T follicular helper cell (primary cell): Measurements from ENCODE around the gene MTFR1L.
A peak's percentile ranks its signal among the peaks of the same experiment; 100 is the strongest.

ENCODE experiments used
- DNase-seq: peaks from one replicate; pipeline ENCODE4 v3.0.0-alpha.2; 2020; ENCODE audit warnings: low read depth

MTFR1L gene

DNA sequence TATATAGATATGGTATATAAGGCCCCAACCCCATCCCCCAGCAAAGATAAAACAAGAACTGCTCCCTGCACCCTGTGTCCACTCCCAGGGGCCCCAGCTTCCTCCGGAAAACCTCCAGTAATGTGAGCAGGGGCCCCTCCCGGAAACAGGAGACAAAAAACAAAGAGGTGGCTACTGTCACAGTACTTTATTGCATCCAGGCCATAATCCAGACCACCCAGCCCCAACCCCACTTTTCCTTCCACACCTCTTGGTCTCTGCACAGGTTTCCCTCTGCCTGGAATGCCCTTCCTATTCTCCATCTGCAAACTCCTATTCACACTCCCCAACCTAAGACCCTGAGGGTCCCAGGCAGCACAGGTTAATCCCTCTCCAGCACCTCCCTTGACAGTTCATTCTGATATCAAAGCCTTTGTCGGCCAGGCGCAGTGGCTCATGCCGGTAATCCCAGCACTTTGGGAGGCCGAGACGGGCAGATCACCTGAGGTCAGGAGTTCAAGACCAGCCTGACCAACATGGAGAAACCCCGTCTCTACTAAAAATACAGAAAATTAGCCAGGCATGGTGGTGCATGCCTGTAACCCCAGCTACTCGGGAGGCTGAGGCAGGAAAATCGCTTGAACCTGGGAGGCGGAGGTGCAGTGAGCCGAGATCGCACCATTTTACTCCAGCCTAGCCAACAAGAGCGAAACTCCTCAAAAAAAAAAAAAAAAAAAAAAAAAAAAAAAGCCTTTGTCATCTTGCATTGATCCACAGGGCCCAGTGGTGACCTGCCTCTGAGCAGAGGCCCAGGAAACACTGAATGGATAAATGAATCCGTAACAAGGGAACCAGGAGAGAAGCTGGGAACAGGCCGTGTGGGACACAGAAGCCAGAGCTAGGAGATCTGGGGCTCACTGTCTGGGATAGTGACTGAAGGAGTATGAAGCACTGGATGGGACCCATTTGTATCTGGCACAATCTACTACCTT lies 41.8 kb downstream of the MTFR1L start:
- DNase-seq: no peak

DNA sequence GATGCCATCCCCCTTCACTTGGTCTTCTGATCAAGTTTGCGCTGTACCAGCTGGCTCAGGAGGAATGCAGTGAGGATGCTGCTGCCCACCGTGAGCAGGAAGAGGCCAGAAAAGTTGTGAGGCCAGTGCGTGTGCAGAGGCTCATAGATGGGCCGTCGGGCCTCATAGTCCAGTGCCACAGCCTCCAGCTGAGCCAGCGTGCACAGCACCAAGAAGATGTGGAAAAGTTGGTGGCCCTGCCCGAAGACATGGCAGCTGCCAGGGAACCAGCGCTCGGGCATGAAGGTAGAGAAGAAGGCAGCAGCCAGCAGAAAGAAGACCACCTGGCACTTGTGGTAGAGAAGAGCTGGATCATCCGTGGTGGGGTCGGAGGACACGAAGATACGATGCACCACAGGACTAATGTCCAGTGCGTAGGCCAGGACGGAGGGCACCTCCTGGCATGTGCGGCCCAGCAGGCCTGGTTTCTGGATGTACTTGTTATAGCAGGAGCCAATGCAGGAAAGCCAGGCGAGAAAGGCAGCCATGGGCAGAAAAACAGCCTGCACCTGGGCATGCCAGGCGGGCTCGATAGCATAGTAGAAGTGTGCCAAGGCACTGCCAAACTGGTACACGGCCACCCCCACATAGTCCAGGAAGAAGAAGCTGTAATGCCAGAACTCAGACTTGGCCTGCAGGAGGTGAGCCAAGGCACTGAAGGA lies 43.2 kb downstream of the MTFR1L start:
- no peak for DNase-seq

DNA sequence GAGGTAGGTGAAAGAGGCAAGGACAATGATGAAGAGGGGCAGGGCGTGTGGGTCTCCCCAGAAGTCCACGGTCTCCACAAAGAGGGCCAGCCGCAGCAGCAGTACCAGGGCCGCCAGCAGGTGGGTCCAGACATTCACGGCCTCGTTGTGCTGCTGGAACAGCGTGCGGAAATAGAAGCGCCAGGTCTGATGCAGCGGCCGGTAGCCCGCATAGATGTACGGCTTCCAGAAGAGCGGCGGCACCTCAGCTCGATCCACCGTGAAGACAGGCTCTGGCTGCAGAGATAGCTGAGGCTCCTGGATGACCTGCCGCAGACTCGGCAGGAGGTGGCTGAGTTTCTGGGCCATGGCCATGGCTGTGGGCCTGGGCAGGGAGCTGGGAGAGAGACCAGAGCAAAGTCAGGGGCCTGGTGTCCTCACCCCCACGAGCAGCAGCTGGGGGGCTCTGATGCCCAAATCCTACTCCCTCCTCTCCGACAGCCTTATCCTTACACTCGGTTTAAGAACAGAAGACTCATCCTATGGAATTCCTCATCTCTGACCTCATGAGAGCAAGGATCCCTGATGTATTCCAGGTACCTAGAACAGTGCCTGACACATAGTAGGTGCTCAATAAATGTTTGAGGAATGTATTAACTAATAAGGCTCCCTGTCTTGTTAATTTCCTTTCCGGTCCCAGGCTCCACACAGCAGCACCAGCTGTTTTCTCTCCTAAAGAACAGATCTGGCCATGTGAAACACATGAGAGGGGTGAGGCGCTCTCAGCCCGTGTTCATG lies 43.9 kb downstream of the MTFR1L start:
- no peak for DNase-seq

DNA sequence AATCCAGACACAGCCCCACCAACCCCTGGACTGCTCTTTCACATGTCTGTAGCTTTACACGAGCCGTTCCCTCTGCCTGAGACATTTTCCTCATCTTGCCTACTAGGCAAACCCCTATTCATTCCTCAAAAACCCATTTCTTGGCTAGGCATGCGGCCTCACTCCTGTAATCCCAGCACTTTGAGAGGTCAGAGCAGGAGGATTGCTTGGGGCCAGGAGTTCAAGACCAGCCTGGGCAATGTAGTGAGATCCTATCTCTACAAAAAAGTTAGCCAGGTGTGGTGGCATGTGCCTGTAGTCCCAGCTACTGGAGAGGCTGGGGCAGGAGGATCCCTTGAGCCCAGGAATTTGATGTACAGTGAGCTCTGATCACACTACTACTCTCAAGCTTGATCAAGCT lies 44.7 kb downstream of the MTFR1L start:
- no peak for DNase-seq

DNA sequence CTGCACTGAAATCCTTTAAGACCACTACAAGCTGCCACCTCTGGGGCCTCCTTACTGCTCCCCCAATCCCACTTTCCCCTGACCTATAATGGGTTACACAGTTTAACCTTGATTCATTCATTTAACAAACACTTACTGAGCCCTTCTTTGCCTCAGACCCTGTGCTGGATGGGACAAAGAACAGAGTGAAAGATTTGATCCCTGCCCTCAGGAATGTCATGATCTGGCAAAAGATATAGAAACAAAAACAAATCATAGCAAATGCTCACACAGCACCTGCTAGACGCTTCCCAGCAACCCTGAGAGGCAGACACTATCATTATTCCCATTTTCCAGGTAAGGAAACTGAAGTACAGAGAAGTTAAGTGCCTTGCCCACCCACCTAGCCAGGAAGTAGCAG lies 46.5 kb downstream of the MTFR1L start:
- no peak for DNase-seq

DNA sequence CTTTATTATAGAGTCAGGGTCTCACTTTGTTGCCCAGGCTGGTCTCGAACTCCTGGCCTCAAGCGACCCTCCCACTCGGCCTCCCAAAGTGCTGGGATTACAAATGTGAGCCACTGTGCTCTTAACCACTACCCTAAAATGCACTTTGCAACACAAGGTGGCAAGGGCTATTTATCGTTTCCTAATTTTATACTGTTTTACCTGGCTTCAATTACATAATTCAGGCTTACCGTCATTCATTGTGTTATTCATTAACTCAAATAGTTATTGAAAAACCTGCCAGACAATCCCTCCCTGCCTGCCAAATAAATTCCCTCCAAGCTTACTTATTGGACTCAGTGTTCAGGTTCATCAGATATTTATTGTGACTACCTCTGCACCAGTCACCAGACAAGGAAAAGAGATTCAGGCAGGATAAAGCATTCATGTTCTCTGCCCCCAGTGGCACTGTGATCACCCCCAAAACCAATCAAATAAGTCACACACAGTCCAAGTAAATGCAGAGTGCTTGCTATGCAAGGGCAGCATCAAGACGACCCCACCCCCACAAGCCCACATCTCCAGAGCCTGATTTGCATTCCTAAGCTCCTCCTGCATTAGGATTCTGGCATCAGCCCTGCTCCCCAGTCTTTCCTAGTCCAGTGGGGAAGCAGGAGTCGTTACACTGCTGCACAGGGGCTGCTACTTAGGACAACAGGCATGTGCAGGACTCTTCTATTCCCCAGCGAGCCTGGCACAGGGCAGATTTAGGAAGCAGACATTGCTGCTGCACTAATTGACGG lies 47.6 kb downstream of the MTFR1L start:
- no peak for DNase-seq

DNA sequence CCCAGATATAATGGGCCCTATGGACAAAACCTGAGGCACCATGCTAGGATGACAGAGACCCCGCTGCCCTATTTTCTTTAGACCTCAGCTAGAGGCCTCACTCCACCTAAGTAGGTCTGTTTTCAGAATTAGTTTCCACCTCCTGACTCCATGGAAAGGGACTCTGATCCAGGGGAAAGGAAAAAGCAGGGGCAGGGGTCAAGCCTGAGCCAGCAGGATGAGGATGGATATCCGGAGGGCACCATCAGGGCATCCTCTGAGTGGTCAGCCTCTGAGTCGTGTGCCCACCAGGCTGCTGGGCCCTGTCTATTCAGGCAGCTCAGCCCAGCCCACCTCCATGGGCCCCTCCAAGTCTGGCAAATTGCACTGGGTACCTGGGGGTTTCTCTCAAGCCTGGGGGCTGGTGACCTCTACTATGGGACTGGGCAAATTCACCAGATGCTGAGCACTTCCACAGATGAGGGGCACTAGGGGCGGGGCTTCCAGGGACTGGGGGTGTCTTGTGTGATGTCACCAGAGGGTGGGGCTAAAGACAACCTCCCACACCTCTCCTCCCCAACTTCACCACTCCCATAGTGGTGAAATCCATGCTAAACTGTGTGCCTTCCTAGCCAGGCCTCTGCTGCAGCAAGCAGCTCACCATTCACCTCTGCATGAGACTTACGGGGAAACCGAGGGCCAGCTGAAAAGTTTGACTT lies 50.3 kb downstream of the MTFR1L start:
- no peak for DNase-seq

DNA sequence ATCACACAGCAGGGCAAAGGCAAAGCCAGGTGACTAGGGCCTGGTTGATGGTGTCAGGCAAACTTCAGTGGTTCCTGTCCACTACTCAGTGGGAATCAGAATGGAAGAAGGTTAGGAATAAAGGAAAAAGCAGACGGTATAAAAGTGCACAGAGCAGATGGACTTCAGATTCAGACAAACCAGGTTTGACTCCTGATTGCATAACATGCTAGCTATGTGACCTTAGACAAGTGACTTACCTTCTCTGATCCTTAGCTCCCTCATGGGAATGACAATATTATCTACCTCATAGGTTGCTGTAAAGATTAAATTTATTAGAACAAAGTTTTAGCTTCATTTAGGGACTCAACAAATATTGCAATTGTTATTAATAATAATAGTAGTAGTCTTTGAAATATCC lies 50.9 kb downstream of the MTFR1L start:
- no peak for DNase-seq

DNA sequence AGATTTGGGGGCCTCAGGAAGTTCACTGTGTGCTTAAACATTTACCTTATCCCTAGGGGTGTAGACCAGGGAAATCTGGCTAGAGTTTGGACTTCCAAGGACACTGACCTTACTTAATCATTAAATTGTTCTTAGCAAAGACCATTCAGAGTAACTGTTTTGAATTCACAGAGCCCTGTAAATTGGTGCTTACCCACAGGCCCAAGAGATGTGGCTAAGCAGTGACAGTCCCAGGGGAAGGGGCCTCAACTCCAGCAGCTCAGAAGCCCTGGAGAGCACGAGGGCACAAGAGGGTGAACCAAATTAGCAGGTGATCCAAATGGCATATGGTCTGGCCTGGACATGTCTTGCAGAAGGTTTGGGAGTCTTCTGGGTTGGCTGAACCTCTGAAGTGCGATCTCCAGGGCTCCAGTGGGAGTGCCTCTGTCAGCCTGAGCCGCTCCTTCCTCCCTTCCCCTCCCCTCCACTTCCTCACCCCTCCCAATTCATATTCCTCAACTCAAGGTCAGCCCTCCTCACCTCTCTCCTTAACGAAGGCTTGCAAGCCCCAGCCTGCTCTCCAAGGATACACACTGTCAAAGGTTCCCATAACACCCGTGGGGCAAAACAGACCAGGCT lies 51.4 kb downstream of the MTFR1L start:
- DNase-seq: no peak

DNA sequence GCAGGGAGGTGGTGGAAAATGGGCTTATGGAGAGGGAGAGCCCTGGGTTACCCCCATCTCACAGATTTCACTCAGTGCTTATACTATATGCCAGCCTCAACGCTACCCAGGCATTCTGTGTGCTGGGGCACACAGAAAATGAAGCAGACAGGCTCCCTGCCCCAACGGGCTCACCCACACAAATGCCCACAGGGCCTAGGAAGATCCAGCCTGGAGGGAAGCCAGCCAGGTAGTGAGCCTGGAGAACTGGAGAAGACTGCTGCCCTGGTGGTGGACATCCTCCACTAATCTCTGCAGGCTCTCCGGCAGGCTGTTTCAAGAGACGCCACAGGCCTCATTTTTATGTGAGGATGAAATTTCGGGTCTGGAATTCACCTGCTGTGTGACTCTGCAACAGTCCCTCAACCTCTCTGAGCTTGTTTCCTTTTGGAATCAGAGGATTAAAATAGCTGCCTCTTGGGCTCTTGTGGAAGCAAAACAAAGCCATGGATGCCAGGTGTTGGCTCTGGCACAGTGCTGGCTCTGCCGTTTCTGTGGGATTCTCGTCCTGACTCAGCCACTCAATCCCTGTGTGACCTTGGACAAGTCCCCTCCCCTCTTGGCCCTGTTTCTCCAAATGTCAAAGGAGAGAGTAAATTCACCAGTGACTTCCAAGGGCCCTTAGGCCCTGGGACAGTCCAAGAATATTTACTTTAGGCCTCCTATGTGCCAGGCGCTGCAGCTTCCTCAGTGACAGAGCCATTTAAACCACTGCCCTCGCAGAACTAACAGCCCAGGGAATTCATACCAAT lies 52.1 kb downstream of the MTFR1L start:
- DNase-seq: no peak

DNA sequence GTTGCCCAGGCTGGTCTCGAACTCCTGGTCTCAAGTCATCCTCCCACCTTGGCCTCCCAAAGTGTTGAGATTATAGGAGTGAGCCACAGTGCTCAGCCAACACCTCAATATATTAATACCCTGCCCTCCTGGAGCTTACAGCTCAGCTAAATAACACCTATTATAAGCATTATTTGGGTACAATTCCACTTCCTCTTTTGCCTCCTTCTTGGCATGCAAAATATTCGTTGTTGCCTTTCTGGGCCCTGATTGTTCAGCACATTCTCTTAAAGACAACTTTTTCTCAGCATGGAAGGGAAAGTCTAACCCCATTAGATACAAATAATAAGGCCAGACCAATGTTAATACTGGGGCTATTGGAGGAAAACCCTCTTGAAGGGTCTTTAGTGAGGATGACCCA lies 53.0 kb downstream of the MTFR1L start:
- DNase-seq: no peak

DNA sequence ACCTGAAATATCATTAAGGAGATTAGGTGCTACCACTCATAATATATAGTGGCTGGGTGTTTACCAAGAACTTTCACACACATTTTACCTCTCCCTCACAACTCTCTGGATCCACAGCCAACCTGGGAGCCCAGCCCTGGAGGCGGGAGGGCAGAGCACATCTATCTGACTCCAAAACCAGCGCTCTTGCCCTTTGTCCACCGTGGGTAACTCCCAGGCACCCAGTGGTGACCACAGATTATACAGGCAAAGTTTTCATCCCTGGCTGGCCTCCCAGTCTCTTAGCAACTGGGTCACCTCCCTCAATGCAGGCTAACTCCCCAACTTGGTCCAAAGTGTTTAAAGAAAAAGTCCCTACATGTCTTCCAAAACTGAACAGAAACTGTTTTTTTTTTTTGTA lies 53.4 kb downstream of the MTFR1L start:
- DNase-seq: no peak

DNA sequence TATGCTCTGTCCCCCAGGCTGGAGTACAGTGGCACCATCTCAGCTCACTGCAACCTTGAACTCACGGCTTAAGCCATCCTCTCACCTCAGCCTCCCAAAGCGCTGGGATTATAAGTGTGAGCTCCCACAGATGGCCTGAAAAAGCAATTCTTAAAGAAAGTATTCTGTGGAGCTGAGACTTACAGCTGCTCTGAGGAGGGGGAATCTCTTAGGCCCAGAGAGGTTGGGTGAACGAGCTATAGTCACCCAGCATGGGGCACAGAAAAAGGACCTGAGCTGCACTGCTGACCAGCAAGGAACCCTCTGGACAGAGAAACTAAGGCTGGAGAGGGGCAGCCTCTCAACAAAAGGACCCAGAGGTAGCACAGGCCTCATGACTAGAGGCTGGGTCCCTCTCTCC lies 54.5 kb downstream of the MTFR1L start:
- DNase-seq: no peak

DNA sequence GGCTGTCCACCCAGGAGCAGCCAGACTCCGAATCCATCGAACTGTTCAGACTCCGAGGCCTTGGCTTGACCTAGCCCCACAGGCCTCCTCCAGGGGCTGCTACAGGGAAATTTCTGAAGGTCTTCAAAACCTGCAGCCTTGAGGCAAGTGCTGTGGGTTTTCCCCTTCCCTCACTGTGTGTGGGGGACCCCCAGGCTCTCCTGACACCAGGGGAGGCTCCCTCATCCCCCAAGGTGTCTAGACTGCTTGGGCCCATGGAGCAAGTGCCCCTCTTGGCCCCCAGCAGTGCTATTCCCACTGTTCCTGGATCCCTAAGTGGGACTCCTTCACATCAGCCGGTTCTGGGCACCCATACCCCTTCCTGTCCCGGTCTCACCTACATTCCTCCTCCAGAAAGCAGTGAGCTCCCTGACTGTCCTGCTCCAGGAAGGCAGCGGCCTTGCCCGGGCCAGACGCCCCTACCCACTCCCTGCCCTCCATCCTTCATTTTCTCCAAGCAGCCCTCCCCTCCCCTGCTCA lies 54.9 kb downstream of the MTFR1L start:
- DNase-seq: no peak

DNA sequence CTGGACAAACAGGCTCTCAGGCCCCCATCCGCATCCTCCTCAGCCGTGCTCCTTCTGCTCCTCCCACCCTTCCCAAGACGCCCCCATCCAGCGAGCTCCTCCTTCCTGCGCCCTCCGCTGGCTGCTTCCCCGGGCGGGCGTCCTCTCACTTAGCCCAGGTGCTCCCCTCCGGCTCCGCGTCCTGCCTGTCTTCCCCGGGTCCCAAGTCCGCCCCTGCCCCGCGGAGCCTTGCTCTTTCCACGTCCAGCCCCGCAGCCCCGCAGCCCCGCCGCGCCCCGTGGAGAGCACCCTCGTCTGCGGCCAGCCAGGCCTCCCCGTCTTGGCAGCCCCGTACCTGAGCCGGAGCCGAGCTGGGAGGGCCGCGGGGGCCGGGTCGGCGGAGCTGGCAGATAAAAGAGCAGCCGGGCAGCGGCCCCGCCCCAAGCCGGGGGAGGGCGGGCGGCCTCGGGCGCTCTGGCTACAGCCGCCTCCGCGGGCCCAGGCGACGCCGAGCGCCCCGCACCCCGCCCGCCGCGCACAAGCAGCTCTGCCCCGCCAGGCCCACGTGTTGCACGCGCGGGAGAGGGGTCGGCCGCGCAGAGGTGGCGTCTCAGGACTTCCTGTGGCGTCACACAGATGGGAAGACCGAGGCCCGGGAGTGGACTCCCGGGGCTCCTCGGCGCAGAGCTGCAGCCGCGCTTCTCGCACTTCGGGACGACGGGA lies 55.6 kb downstream of the MTFR1L start, which contains the start of gene PAQR7:
Gene PAQR7, minus strand, starts transcription at position 555 of the 702 bp plus-strand sequence. CDS start 11,869 bp downstream, outside the sequence.
- DNase-seq: peak; percentile 39

DNA sequence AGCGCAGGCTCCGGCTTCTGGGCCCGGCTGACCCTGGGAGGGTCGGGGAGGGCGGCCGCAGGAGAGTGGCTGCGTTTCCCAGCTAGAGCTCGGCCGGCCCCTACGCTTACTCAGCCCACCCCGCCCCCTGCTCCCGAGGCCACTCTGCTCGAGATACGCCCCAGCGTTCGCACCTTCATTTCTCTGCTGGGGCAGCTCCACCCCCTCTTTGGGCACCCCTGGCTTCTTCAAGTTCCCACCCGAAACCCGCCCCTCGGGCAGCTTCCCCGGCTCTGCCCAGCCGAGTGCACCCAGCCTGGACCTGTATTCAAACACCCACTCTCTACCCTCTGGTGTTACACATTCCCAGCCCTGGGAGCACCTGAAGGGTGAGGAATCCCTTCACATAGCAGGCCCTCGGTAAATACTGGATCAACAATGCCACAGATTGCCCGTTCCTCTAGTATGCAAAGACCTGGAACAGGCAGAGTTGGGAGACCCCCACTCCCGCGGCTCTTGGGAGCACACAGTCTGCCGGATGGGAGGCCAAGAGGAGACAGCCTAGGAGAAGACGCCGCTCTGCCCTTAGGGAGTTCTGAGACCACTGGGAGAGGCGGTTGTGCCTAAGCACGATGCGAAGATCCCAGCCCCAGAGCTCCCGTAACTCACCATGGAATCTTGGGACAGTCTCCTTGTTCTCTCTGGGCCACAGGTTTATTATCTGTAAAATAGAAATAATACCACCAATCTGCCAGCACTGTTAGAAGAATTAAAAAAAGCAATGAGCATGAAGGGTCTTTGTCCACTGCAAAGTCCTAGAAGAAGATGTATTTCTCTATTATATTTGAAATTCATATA lies 56.3 kb downstream of the MTFR1L start:
- no peak for DNase-seq

DNA sequence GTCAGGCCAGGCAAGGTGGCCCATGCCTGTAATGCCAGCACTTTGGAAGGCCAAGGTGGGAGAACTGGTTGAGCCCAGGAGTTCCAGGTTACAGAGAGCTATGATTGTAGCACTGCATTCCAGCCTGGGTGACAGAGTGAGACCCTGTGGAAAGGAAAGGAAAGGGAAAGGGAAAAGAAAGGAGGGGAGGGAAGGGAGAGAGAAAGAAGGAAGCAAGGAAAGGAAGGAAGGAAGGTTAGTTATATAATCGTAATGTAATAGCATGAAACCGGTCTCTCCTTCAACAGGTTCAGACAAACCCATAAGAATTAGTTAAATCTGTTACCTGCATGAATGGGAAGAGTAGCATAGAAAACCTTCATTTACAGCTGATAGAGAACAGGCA lies 56.9 kb downstream of the MTFR1L start:
- no peak for DNase-seq

DNA sequence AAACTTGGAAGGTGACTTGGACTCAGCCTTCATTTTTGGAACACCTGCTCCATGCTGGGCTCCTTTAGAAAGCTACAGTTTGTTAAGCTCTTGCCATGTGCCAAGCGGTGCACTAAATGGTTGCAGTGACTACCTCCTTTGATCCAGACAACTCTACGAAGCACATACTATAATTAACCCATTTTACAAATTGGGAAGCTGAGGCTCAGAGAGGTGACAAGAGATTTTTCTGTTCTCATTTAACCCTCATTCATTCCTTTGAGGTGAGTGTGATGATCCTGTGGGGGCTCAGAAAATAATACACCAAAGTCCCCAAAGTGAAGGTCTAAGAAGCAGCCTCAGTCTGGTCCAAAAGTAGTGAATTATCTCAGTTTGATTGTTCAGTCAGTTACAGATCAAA lies 57.4 kb downstream of the MTFR1L start:
- no peak for DNase-seq
